22Rv1 (cell line): ENCODE measurements around the gene AFDN.

Source experiments
- CTCF ChIP-seq: fragments of 450-650 bp; IDR thresholded peaks from 2 replicates; pipeline ENCODE4 v1.5.1; 2017; ENCODE audit warnings: mild to moderate bottlenecking
- ZFX ChIP-seq: fragments of 450-650 bp; IDR thresholded peaks from 2 replicates; pipeline ENCODE4 v1.6.1; 2017; ENCODE audit warnings: antibody characterized with exemption, borderline replicate concordance

- no peak for TF ChIP-seq CTCF
- no peak for TF ChIP-seq ZFX
These were observed 11.3 kb upstream of the AFDN start for GRCh38 chr6:167815296-167815980.
